WTC11 (cell line): ENCODE measurements around the gene PAK1.

Source experiments
- CREB1 ChIP-seq: sonication (generic); formaldehyde crosslinking; IDR thresholded peaks from 2 replicates; pipeline ENCODE4 v1.8.0; 2023; ENCODE audit warnings: mild to moderate bottlenecking, missing genetic modification reagents
- SOX15 ChIP-seq: fragments of 250-450 bp; sonication (Bioruptor Pico); IDR thresholded peaks from 2 replicates; pipeline ENCODE4 v1.9.0; 2021; ENCODE audit warnings: mild to moderate bottlenecking
- ZNF317 ChIP-seq: sonication (generic); formaldehyde crosslinking; IDR thresholded peaks from 2 replicates; pipeline ENCODE4 v1.8.1; 2023; ENCODE audit warnings: low read depth, mild to moderate bottlenecking, moderate library complexity, missing genetic modification reagents, borderline replicate concordance
- TF ChIP-seq, protein P1 (sequence below): fragments of 200-600 bp; IDR thresholded peaks from 2 replicates; pipeline ENCODE4 v1.8.0; 2022; ENCODE audit warnings: antibody characterized with exemption
- TF ChIP-seq, protein P2 (sequence below): sonication (generic); formaldehyde crosslinking; IDR thresholded peaks from 2 replicates; pipeline ENCODE4 v1.8.1; 2023; ENCODE audit warnings: mild to moderate bottlenecking, missing genetic modification reagents, moderate library complexity

DNA sequence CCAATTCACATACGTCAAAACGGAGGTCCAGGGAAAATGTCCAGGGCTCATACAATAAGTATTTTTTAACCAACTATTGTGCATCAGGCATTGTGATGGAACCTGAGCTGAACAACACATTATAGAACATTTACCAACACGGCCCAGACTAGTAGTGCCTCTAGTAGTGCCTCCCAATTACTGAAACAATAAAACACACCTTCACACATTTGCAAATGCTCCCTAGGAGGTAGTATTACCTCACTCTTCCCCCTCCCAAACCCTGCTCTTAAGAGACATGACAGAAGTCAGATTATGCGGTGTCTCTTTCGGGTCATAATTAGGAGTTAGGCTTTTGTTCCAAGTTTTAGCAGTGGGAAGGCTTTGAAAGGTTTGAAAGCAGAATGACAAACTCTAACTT, 61.1 kb downstream of the PAK1 start:
- TF ChIP-seq, protein P1, sequence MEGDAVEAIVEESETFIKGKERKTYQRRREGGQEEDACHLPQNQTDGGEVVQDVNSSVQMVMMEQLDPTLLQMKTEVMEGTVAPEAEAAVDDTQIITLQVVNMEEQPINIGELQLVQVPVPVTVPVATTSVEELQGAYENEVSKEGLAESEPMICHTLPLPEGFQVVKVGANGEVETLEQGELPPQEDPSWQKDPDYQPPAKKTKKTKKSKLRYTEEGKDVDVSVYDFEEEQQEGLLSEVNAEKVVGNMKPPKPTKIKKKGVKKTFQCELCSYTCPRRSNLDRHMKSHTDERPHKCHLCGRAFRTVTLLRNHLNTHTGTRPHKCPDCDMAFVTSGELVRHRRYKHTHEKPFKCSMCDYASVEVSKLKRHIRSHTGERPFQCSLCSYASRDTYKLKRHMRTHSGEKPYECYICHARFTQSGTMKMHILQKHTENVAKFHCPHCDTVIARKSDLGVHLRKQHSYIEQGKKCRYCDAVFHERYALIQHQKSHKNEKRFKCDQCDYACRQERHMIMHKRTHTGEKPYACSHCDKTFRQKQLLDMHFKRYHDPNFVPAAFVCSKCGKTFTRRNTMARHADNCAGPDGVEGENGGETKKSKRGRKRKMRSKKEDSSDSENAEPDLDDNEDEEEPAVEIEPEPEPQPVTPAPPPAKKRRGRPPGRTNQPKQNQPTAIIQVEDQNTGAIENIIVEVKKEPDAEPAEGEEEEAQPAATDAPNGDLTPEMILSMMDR = no peak
- no peak for TF ChIP-seq SOX15 (CRISPR knock-in tag)
- TF ChIP-seq, protein P2, sequence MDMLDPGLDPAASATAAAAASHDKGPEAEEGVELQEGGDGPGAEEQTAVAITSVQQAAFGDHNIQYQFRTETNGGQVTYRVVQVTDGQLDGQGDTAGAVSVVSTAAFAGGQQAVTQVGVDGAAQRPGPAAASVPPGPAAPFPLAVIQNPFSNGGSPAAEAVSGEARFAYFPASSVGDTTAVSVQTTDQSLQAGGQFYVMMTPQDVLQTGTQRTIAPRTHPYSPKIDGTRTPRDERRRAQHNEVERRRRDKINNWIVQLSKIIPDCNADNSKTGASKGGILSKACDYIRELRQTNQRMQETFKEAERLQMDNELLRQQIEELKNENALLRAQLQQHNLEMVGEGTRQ (CRISPR knock-in tag) = no peak
- TF ChIP-seq ZNF317 (CRISPR knock-in tag) = no peak
- TF ChIP-seq CREB1 (CRISPR knock-in tag) = no peak
